Left renal cortex interstitium (tissue), 4 donors: ENCODE data around the gene ZNF695. TPM values are rescaled to one million over a fixed set of nuclear protein-coding genes. Genes with fewer than 3 reads are reported as not detected.

Experiments used
- DNase-seq, 4 donors: peaks; one replicate each; pipeline ENCODE4 v3.0.0-alpha.2; 2013; ENCODE audit warnings: low read depth in 4 of 4, low spot score in 2 of 4, missing footprints in 1 of 4
- polyA plus RNA-seq, 4 donors: library from polyadenylated mRNA; unstranded; fragments of 120-200 nt; gene quantifications; one replicate each; pipeline ENCODE4 v1.2.1, GENCODE V29; 2013; ENCODE audit not compliant: insufficient read length in 4 of 4

ZNF695 gene
- polyA plus RNA-seq, 4 donors, result 3.0 to 4.7 (median 3.9) TPM

DNA sequence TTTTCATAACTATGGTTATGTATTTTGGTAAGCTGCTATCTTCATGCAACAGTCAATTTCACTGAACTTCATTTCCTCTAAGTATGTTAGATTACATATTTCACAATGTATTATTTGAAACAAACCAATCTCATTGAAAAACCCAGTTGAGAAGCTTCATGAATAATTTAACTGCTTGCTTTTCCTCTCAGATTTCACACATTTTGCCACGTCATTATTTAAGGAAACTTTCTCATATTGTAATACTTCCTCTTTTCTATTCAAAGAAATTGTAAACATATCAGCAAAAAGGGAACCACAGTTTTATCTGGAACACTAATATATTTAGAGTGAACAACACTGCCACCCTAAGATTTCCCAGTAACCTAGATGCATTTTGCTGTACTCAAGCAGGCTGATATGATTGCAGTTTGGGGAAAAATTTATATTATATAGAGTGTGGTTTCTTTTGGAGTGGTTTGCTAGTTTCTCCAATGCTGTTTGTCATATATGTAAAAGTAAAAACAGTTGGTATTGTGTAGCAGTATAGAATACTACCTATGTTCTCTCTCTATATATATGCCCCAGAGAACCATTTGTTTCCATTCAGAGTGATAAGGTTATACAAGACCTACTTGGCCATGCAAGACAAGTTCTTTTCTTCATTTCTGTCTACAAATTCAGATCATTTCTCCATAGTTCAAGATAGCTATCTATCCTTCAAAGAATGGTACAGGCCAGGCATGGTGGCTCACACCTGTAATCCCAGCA, 47.7 kb downstream of the ZNF695 start:
- DNase-seq, result no peak

GRCh38 chr1:246954126-246954525, 53.7 kb downstream of the ZNF695 start:
- DNase-seq, result no peak

DNA sequence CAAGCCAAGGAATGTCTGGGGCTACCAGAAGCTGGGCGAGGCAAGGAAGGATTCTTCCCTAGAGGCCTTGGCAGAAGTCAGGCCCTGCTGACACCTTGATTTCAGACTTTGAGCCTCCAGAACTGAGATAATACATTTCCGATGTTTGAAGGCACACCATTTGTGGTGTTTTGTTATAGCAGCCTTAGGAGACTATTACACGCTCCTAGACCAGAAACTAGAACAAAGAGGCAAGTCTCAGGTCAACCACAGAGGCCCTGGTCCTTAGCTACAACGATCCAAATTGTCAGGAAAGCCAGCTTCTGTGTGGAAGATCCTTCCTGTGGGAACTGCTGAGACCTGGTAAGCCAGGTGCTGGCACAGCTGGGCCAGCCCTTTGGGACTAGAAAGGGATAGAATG, 56.4 kb downstream of the ZNF695 start:
- no peak for DNase-seq

GRCh38 chr1:246949956-246950355, 57.9 kb downstream of the ZNF695 start:
- no peak for DNase-seq

DNA sequence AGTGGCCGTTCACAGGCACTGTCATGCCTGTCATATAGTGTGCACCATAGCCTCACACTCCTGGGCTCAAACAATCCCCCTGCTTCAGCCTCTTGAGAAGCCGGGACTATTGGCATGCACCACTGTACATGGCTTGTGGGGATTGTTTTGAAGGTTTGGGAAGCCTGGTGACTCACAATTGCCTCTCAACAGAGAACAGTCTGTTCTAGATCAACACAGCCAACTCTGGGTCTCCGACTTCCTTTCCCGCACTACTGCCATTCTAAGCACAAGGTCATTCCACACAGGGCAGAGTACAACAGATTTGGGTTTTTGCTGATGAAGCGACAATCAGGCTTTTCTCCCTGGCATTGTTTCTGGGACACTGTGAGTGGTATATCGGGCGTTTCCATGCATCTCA, 60.6 kb downstream of the ZNF695 start:
- no peak for DNase-seq

GRCh38 chr1:246946366-246946765, 61.5 kb downstream of the ZNF695 start:
- no peak for DNase-seq

Other genes with a start within 250 kb of the ZNF695 start
- gene AHCTF1, start 76.1 kb downstream of the ZNF695 start, polyA plus RNA-seq, result 10 to 100 TPM; 40.3 to 60.1 (median 56.5) TPM
- 1 to 10 TPM; 6.8 to 9.4 (median 8.0) TPM for gene ZNF670, start 70.8 kb upstream of the ZNF695 start, polyA plus RNA-seq
- 10 to 100 TPM; 10.1 to 15.1 (median 13.2) TPM for gene ZNF669, start 96.3 kb upstream of the ZNF695 start, polyA plus RNA-seq
- gene ZNF124, start 164.0 kb upstream of the ZNF695 start, polyA plus RNA-seq, result 10 to 100 TPM; 20.8 to 39.1 (median 27.5) TPM
- under 1 TPM in 2 of 4 donors, not detected in 2; 0.12 to 0.14 TPM for gene VN1R5, start 248.0 kb upstream of the ZNF695 start, polyA plus RNA-seq